NOMO-1 (cell line): ENCODE data around the gene ATP2B1.

ENCODE experiments used
- DNase-seq, 2 experiments: peaks; one replicate each; lab custom pipeline; 2025; ENCODE audit not compliant: unreplicated experiment in 2 of 2; lab: John Stamatoyannopoulos, UW

ATP2B1 gene

GRCh38 chr12:89544681-89545184 lies 163.9 kb downstream of the ATP2B1 start:
- no peak for DNase-seq

GRCh38 chr12:89544022-89544421 lies 164.6 kb downstream of the ATP2B1 start:
- DNase-seq, result no peak

GRCh38 chr12:89542912-89543592 lies 165.6 kb downstream of the ATP2B1 start:
- DNase-seq, result peak; percentile 57 to 67

GRCh38 chr12:89542236-89542635 lies 166.4 kb downstream of the ATP2B1 start:
- no peak for DNase-seq

- DNase-seq, result no peak
Measured at GRCh38 chr12:89540586-89540985, 168.1 kb downstream of the ATP2B1 start.

GRCh38 chr12:89539426-89540223 lies 169.0 kb downstream of the ATP2B1 start:
- peak; percentile 49 to 61 for DNase-seq

- no peak for DNase-seq
Measured at GRCh38 chr12:89538897-89539296, 169.7 kb downstream of the ATP2B1 start.
